NCI-H2081 (cell line): ENCODE measurements around the gene MOV10L1.

ENCODE experiments used
- DNase-seq, 2 experiments: peaks; one replicate each; lab custom pipeline; 2025; lab: John Stamatoyannopoulos, UW

Gene MOV10L1

DNA sequence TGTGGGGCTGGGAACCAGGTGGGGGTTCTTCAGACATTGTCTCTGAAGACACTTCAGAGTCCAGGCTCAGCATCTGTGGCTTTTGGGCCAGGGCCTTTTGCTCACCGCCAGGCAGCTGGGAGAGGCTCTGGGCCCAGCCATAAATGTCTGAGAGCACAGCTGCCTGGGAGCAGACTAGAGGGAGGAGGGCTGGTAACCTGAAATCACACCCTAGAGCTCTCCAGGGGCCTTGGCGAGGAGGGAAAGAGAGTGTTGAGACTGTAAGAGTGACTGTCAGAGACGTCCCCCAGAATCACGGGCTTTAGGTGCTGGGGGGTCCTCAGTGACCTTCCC, 100.0 kb downstream of the MOV10L1 start:
- no peak for DNase-seq

- peak in 1 of 2 experiments; percentile 30 for DNase-seq
Observed at GRCh38 chr22:50190182-50190940, 100.6 kb downstream of the MOV10L1 start.

GRCh38 chr22:50190941-50191741, 101.3 kb downstream of the MOV10L1 start:
- no peak for DNase-seq

DNA sequence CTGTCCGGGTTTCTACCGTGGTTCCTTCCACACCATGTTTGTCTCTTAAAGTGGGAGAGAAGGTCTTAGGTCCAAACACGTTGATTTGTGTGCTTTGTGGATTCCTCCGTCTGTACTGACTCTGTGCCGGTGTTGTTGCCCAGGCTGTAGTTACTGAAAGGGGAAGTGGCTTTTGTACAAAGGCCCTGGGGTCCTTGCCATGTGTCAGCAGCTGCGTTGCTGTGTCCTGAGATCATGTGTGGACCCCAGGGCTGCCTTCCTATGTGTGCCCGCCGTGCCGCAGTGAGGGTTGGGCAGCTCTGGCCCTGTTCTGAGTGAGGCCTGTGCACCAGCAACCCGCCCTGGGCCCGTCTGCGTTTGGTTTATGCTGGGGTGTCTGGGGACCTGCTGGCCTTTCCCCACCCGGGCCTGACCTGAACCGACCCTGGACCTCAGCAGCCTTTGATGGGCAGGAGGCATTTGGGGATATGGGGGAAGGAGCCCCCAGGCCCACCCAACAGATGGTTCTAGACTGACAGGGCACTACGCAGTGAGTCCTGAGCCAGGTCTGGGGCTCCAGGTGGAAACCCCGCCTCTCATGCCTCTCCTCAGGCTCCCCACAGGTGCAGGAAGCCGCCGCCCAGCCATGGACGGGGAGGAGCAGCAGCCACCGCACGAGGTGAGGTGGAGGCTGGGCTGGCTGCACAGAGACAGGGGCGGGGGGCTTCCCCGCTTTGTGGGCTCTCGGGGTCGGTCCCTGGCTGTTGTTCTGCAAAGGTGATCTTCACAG, 102.8 kb downstream of the MOV10L1 start:
- DNase-seq: no peak

GRCh38 chr22:50193621-50194020, 103.8 kb downstream of the MOV10L1 start:
- no peak for DNase-seq

DNA sequence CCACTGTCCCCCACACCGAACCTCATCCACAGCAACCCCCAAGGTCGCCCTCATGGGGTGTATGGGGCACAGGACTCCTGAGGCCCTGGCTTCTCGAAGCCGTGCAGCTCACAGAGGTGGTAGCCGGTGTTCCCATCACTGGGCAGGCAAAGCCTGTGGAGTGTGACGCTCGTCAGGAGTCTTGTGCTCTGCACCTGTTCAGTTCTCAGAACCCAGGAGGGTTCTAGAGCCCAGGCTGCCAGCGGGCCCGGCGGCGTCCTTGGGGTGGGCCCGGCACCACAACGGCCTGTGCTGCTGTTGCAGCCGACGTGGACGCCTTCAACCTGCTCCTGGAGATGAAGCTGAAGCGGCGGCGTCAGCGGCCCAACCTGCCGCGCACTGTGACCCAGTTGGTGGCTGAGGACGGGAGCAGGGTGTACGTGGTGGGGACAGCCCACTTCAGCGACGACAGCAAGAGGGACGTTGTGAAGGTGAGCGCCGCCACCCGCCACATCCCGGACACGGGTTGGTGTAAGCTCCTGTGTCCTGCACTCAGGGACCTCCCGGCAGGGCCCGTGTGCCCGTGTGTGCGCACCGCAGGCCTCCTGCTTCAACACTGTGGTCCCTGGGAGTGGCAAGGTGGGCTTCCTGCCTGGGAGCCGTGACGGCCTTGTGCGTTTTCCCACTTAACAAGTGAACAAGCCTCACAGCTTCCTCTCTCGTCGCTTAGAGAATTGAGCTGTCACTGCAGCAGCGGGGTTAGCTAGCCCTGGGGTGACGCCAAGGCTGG, 104.4 kb downstream of the MOV10L1 start:
- no peak for DNase-seq

GRCh38 chr22:50196256-50196655, 106.5 kb downstream of the MOV10L1 start:
- no peak for DNase-seq

- no peak for DNase-seq
Observed at GRCh38 chr22:50197000-50197800, 107.4 kb downstream of the MOV10L1 start.

DNA sequence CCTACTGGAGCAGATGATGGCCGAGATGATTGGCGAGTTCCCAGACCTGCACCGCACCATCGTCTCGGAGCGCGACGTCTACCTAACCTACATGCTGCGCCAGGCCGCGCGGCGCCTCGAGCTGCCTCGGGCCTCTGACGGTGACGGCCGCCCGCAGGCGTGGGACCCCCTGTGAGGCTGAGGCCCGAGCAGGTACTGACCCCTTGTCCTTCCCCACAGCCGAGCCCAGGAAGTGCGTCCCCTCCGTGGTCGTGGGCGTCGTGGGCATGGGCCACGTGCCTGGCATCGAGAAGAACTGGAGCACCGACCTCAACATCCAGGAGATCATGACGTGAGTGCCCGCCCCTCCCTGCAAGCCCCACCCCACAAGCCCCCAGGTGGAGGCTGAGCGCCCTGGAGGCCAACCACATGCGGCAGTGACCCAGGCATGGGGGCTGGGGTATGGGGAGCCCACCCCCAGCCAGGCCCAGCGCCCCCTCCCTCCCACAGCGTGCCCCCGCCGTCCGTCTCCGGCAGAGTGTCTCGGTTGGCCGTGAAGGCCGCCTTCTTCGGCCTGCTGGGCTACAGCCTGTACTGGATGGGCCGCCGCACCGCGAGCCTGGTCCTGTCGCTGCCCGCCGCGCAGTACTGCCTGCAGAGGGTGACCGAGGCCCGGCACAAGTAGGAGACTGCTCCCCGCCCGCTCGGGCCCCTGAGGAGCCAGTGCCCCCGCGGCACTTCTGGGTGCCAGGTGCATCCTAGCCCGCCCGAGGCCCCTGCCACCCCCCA, 108.2 kb downstream of the MOV10L1 start:
- no peak for DNase-seq

DNA sequence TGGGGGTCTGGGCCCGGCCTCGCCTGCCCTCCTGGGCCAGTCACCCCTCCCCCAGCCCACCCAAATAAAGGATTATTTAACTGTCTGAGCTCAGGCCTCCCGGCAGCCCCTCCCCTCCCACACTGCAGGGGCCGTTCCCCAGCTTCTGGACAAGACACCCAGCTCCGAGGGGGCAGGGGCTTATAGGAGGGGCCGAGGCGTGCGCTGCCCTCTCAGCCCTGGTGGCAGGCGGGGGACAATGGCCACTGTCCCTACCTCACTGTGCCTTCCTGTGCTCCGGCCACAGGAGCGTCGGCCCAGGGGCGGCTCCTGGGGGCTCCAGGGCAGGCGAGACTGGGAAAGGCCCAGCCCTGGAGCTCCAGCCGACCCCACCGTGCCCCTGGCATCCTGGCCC, 108.8 kb downstream of the MOV10L1 start:
- no peak for DNase-seq

GRCh38 chr22:50199251-50199721, 109.5 kb downstream of the MOV10L1 start:
- DNase-seq: no peak

DNA sequence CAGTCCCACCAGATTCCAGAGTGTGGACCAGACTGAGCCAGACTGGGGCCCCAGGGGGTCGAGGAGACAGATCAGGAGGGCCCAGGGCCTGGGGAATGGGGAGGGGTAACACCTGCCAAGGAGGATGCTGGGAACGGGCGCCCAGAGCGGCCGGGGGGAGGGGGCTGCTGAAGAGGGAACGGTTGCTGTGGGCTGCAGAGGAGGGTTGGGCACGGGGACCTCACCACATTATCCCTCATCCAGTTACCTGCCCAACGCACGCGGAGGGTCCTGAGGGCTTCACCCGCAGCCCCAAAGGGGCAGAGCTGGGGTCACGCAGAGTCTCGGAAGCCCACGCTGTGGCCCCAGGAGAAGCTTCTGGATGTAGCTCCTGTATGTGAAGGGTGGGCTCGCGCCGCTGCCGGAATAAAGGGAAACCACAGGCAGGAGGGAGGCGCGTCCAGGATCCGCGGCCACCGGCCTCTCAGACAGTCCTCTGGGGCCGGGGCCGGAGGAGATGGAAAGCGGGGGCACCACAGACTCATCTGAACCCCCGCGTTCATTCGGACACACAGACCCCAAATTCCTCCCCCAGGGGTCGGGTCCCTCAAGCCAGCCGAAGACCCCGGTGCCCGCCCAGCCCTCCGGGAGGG, 110.1 kb downstream of the MOV10L1 start:
- no peak for DNase-seq

DNA sequence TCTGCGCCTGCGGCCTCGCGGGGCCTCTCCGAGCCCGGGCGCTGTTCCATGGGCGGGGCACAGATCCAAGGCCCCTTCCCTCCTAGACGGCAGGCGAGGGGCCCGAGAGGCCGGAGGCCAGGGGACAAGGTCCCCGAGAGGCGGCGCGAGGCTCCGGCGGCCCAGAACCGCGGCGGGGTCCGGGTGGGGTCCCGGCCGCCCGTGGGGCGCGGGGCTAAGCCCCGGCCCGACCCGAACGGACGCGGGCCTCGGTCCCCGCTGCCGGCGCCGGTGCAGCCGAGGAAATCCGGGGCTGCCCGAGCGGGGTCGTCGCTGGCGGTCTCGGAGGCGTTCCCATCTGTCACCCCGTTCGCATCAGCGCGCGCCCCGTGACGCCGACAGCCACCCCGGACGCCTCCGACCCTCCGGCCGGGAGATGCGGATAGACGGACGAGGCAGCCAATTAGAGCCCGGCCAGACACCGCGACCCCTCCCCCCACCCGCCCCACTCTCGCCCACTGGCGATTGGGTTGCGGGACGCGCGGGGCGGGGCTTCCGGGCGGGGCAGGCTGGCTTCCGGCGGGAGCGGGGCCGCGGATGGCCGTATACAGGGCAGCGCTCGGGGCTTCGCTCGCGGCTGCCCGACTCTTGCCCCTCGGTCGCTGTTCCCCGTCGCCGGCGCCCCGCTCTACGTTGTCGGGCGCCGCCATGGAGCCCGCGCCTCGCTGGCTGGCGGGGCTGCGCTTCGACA, 110.8 kb downstream of the MOV10L1 start, which contains the start of gene SELENOO:
SELENOO (plus strand) TSS at position 551 of the 730 bp plus-strand sequence; CDS start at position 577, 26 bp downstream.
- peak; percentile 78 to 84 for DNase-seq

DNA sequence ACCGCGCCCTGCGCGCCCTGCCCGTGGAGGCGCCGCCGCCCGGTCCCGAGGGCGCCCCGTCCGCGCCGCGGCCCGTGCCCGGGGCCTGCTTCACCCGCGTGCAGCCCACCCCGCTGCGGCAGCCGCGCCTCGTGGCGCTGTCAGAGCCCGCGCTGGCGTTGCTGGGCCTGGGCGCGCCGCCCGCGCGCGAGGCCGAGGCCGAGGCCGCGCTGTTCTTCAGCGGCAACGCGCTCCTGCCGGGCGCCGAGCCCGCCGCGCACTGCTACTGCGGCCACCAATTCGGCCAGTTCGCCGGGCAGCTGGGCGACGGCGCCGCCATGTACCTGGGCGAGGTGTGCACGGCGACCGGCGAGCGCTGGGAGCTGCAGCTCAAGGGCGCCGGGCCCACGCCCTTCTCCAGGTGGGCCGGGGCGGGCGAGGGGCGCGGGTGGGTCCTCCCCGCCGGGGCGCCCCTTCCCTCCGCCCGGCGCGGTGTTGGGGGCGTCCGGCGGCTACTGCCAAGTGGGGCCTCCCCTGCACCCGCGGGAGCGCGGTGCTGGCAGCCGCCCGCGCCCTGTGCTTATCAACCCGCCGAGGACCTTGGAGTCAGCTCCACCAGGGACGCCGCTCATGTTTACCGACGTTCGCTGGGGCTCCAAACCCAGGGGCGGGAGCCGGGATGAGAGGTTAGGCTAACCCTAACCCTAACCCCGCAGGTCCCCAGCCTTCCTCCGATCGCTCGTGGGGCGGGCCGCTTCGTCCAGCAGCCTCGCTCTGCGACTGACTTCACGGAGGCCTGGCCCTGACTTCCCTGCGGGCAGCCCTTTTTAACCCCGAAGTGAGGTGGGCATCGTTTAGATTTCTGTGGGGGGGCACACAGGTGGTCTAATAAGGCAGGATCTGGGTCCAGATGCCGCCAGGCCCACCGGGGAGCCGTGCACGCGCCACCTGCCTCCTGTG, 111.7 kb downstream of the MOV10L1 start:
- no peak for DNase-seq

- DNase-seq: no peak
Observed at GRCh38 chr22:50202130-50202666, 112.4 kb downstream of the MOV10L1 start.

- no peak for DNase-seq
Observed at GRCh38 chr22:50203288-50203687, 113.5 kb downstream of the MOV10L1 start.

DNA sequence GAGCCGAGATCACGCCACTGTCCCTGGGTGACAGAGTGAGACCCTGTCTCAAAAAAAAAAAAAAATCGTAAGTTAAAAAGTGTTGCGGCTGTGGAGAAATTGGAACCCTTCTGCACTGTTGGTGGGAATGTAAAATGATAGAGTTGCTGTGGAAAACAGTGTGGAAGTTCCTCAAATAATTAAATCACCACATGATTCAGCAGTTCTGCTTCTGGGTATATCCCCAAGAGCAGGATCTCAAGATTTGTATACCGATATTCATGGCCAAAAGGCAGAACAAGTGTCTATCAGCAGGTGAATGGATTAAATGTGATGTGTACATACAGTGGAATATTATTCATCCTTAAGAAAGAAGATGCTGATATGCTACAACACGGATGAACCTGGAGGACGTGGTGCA, 114.8 kb downstream of the MOV10L1 start:
- no peak for DNase-seq
